Measurements from ENCODE around the gene EMILIN2.

EMILIN2 gene

DNA sequence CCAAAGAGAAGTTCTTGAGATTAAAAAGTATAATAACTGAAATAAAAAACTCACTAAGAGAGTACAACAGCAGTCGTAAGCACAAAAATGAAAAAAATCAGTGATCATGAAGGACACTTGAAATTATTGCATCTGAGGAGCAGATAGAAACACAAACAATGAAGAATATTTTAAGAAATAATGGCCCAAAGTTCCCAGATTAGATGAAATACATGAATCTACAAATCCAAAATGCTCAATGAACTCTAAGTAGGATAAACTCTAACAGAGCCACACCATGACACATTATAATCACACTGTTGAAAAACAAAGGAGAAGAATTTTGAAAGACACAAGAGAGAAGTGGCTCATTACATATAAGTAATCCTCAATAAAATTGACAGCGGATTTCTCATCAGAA lies 31.9 kb upstream of the EMILIN2 start:
- no peak for TF ChIP-seq EZH2phosphoT487 (IDR thresholded peaks at IDR 0.05; ENCODE audit: borderline replicate concordance, low read length)
- TF ChIP-seq, protein P1, sequence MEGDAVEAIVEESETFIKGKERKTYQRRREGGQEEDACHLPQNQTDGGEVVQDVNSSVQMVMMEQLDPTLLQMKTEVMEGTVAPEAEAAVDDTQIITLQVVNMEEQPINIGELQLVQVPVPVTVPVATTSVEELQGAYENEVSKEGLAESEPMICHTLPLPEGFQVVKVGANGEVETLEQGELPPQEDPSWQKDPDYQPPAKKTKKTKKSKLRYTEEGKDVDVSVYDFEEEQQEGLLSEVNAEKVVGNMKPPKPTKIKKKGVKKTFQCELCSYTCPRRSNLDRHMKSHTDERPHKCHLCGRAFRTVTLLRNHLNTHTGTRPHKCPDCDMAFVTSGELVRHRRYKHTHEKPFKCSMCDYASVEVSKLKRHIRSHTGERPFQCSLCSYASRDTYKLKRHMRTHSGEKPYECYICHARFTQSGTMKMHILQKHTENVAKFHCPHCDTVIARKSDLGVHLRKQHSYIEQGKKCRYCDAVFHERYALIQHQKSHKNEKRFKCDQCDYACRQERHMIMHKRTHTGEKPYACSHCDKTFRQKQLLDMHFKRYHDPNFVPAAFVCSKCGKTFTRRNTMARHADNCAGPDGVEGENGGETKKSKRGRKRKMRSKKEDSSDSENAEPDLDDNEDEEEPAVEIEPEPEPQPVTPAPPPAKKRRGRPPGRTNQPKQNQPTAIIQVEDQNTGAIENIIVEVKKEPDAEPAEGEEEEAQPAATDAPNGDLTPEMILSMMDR (IDR thresholded peaks at IDR 0.05; ENCODE audit: low read depth, low read length, poor library complexity, severe bottlenecking), result no peak

DNA sequence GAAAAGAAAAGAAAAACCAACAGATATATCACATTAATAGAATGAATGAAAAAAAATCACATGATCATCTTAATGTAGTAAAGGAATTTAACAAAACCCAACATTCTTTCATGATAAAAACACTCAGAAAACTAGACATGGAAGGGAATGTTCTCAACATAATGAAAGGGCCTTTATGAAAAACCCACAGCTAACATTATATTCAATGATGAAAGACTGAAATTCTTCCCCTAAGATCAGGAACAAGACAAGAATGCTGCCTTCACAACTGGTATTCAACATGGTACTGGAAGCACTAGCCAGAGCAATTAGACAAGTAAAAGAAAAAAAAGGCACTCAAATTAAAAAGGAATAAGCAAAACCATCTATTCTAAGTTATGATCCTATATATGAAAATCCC lies 28.5 kb upstream of the EMILIN2 start:
- no peaks in the 10 kb centered on the region for H3F3A ChIP-seq (ENCODE audit: control insufficient read depth, insufficient read depth)
- H3K9me3 ChIP-seq (ENCODE audit: control insufficient read depth, insufficient read depth, low read length), result no peaks in the 10 kb centered on the region
- no peaks in the 10 kb centered on the region for H3K4me1 ChIP-seq (ENCODE audit: control insufficient read depth, low read length)
- no peaks in the 10 kb centered on the region for H3K36me3 ChIP-seq (ENCODE audit: control insufficient read depth, low read length)
- H3K9me2 ChIP-seq (replicated peaks; ENCODE audit: control insufficient read depth, low read length), result no peaks in the 10 kb centered on the region
- no peaks in the 10 kb centered on the region for H4K20me1 ChIP-seq (ENCODE audit: control insufficient read depth, insufficient read depth, low read depth, low read length)
- no peak overlapping the region for H3K4me3 ChIP-seq (ENCODE audit: low read length)
- H3K79me2 ChIP-seq (ENCODE audit: control insufficient read depth, low read length), result no peaks in the 10 kb centered on the region
- TF ChIP-seq, protein P1 (IDR thresholded peaks at IDR 0.05; ENCODE audit: low read depth, low read length, poor library complexity, severe bottlenecking), result no peak
- no peak for TF ChIP-seq EZH2phosphoT487 (IDR thresholded peaks at IDR 0.05; ENCODE audit: borderline replicate concordance, low read length)
- no peak overlapping the region for H3K4me2 ChIP-seq (ENCODE audit: low read length)
- no peak overlapping the region for H3K27ac ChIP-seq (ENCODE audit: low read depth, low read length)
- H3K27me3 ChIP-seq (ENCODE audit: control insufficient read depth, low read length), result 0 out of 2 replicates have a peak, but pooled peaks cover 2% of the 10 kb centered on the region

More for the DNA sequence above, 31.9 kb upstream of the EMILIN2 start:
- Histone ChIP-seq H3K4me3 (ENCODE audit: low read length) (no peak overlapping the region), H3K27me3 (ENCODE audit: control insufficient read depth, low read length) (0 out of 2 replicates have a peak, but pooled peaks cover 2% of the 10 kb centered on the region), H3K79me2 (ENCODE audit: control insufficient read depth, low read length) (no peaks in the 10 kb centered on the region), H3K27ac (ENCODE audit: low read depth, low read length) (no peak overlapping the region), H3K9me3 (ENCODE audit: control insufficient read depth, insufficient read depth, low read length) (no peaks in the 10 kb centered on the region), H4K20me1 (ENCODE audit: control insufficient read depth, insufficient read depth, low read depth, low read length) (no peaks in the 10 kb centered on the region), H3K36me3 (ENCODE audit: control insufficient read depth, low read length) (no peaks in the 10 kb centered on the region), H3K4me1 (ENCODE audit: control insufficient read depth, low read length) (no peaks in the 10 kb centered on the region), H3K9me2 (replicated peaks; ENCODE audit: control insufficient read depth, low read length) (no peaks in the 10 kb centered on the region), H3K4me2 (ENCODE audit: low read length) (no peak overlapping the region), H3F3A (ENCODE audit: control insufficient read depth, insufficient read depth) (no peaks in the 10 kb centered on the region)

DNA sequence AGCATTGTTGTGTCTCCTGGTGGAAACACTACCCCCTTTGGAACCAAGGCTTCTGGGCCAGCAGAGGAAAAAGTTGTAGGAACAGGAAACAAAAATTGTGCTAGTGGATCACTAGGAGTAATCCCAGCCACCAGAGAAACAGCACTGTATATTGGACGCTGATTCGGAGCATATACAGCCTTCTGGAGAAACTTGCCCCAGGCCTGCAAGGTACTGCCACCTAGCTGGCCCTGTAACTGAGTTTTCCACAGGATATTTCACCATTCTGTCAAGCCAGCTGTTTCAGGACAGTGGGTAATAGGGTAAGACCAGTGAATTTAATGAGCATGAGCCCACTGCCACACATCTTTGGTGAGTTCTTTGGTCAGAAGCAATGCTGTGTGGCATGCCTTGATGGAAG lies 25.1 kb upstream of the EMILIN2 start:
- no peak overlapping the region for H3K27ac ChIP-seq (ENCODE audit: low read depth, low read length)
- no peak overlapping the region for H3K4me2 ChIP-seq (ENCODE audit: low read length)
- no peaks in the 10 kb centered on the region for H3K36me3 ChIP-seq (ENCODE audit: control insufficient read depth, low read length)
- H4K20me1 ChIP-seq (ENCODE audit: control insufficient read depth, insufficient read depth, low read depth, low read length), result no peaks in the 10 kb centered on the region
- H3K27me3 ChIP-seq (ENCODE audit: control insufficient read depth, low read length), result peaks cover 7% of the 10 kb centered on the region; the same call in 1 of the 2 replicates
- H3K4me1 ChIP-seq (ENCODE audit: control insufficient read depth, low read length), result no peaks in the 10 kb centered on the region
- no peaks in the 10 kb centered on the region for H3K9me2 ChIP-seq (replicated peaks; ENCODE audit: control insufficient read depth, low read length)
- H3K9me3 ChIP-seq (ENCODE audit: control insufficient read depth, insufficient read depth, low read length), result no peaks in the 10 kb centered on the region
- H3K4me3 ChIP-seq (ENCODE audit: low read length), result no peak overlapping the region
- H3F3A ChIP-seq (ENCODE audit: control insufficient read depth, insufficient read depth), result no peaks in the 10 kb centered on the region
- no peak for TF ChIP-seq EZH2phosphoT487 (IDR thresholded peaks at IDR 0.05; ENCODE audit: borderline replicate concordance, low read length)
- TF ChIP-seq, protein P1 (IDR thresholded peaks at IDR 0.05; ENCODE audit: low read depth, low read length, poor library complexity, severe bottlenecking), result no peak
- H3K79me2 ChIP-seq (ENCODE audit: control insufficient read depth, low read length), result no peaks in the 10 kb centered on the region
